ENCODE measurements around the gene ACBD4.

DNA sequence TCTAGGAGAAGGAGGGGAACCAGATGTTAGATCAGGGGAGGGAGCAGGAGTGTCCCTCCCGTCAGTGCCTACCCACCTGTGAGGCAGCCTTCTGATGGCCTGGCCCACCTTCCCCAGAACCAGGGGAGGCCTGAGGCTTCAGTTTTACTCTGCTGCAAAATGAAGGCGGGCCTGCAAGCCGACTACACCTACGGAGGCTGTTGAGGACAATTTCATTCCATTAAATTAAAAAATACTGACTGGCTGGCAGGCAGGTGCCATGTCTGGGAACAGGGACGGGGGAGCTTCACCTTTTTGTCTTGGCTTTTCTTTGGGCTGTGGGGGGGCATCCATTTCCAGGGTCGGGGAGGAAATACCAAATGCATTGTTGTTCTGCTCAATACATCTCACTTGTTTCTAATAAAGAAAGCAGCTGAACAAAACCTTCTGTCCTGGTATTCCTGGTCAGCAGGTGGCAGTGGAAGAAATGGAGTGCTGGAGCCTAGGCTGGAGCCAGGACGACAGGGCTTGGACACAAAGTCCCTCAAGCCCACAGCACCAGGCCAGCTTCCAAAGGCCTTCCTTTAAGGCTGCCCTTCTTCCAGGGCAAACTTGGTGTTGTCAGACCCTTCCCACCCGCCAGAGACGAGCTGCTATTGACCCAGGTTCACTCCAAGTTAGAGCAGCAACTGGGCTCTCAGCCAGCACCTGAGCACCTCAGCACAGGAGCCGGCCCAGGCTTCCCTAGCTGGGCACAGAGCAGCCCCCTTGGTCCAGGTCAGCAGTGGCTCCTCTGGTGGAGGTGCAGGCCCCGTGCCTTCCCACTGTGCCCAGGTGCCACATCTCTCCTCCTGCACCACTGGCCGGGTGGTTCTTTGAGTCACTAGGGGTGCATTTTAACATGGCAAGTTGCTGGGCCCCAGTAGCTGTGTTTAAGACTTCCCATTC is 26.6 kb upstream of the ACBD4 start:
- TF ChIP-seq, protein P1, sequence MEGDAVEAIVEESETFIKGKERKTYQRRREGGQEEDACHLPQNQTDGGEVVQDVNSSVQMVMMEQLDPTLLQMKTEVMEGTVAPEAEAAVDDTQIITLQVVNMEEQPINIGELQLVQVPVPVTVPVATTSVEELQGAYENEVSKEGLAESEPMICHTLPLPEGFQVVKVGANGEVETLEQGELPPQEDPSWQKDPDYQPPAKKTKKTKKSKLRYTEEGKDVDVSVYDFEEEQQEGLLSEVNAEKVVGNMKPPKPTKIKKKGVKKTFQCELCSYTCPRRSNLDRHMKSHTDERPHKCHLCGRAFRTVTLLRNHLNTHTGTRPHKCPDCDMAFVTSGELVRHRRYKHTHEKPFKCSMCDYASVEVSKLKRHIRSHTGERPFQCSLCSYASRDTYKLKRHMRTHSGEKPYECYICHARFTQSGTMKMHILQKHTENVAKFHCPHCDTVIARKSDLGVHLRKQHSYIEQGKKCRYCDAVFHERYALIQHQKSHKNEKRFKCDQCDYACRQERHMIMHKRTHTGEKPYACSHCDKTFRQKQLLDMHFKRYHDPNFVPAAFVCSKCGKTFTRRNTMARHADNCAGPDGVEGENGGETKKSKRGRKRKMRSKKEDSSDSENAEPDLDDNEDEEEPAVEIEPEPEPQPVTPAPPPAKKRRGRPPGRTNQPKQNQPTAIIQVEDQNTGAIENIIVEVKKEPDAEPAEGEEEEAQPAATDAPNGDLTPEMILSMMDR (IDR thresholded peaks at IDR 0.05) = no peak
- no peak for TF ChIP-seq ZFX (IDR thresholded peaks at IDR 0.05; ENCODE audit: borderline replicate concordance)
